Head of caudate nucleus (tissue), 42 donors: ENCODE results near the gene ZDHHC9.
"Not testable (repeated sequence)": the region's sequence is repeated elsewhere in the genome, so short reads cannot be mapped to it uniquely, and the experiment has no call there.

ENCODE experiments used
- DNase-seq, 42 donors: peaks; one replicate each; pipeline versions ENCODE4 v3.0.0 to v3.0.0-alpha.2; 2020 to 2021; ENCODE audit warnings: mixed read lengths in 7 of 42
- intact Hi-C: fragments of 100-400 bp; cut with DNase I; formaldehyde crosslinking; loops from one replicate; pipeline ENCODE4 v1.15.0; 2022

The ZDHHC9 gene

GRCh38 chrX:129843459-129844306 lies at the start of gene ZDHHC9:
TSS of gene ZDHHC9 (minus strand) at chrX:129843886. CDS start at chrX:129841945, 1,941 bp downstream.
- DNase-seq = peak; percentile 83 to 97 (median 92)
- intact Hi-C loops = no loop called here

- intact Hi-C loops = no loop called here
- no peak for DNase-seq
Measured at GRCh38 chrX:129877401-129877800, 33.7 kb upstream of the ZDHHC9 start.

DNA sequence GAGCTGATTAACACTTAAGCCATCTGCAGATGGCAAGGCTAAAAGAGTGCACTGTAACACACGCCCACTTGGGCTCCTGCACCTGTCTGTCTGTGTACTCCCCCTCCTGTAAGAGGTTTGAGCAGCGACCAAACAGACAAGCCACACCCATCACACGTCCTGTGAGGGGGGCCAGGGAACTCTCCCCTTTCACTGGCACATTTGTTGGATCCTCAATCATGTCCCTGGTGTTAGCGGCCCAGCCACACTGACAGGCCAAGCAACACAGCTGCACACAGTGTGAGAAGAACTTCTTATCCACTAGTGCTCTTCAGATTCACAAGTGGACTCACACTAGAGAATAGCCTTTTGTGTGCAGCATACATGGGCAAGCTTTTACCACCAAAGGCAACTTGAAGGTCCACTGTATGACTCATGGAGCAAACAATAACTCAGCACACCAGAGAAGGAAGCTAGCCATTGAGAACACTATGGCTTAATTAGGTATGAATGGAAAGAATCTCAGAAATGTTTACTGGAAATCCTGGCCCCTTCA lies 33.2 kb upstream of the ZDHHC9 start:
- intact Hi-C loops = no loop called here
- peak in 3 of 42 donors; percentile 1 to 16 (median 1) for DNase-seq

GRCh38 chrX:129875669-129876068 lies 32.0 kb upstream of the ZDHHC9 start:
- intact Hi-C loops = no loop called here

DNA sequence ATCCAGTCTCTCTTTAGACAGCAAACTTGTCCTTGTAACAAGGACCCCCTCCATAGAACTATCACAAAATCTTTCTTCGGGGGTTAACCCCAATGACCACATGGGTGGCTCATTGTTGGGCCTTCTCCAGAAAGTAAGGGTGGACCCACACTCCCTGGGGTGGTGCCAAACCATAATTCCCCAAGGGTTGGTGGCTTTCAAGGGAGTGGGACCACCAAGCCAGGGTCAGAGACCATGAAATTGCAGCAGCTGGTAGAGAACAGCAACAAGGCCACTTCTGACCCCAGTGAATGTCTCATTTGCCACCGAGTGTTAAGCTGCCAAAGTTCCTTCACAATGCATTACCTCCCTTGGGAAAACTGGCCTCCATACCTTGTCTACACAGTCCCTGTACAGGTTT lies 28.8 kb upstream of the ZDHHC9 start:
- intact Hi-C loops = no loop called here
- DNase-seq = no peak

More at GRCh38 chrX:129875669-129876068, 32.0 kb upstream of the ZDHHC9 start:
- no peak for DNase-seq

DNA sequence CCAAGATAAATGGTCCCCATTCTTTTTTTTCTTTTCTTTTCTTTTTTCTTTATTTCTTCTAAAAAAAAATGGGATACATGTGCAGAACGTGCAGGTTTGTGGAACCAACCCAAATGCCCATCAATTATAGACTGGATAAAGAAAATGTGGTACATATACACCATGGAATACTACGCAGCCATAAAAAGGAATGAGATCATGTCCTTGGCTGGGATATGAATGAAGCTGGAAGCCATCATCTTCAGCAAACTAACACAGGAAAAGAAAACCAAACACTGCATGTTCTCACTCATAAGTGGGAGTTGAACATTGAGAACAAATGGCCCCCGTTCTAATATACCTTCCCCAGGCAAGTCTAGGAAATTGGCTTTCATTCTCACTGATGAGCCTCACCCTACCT lies 22.6 kb upstream of the ZDHHC9 start:
- intact Hi-C loops, DNase-seq: not testable (repeated sequence)

DNA sequence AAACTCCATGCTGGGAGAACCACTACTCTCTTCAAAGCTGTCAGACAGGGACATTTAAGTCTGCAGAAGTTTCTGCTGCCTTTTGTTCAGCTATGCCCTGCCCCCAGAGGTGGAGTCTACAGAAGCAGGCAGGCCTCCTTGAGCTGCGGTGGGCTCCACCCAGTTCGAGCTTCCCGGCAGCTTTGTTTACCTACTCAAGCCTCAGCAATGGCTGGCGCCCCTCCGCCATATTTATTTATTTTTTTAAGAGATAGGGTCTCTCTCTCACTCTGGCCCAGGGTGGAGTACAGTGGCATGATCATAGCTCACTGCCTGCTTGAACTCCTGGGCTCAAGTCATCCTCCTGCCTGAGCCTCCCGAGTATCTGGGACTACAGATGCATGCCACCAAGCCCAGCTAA lies 15.4 kb upstream of the ZDHHC9 start:
- intact Hi-C loops, DNase-seq: not testable (repeated sequence)

DNA sequence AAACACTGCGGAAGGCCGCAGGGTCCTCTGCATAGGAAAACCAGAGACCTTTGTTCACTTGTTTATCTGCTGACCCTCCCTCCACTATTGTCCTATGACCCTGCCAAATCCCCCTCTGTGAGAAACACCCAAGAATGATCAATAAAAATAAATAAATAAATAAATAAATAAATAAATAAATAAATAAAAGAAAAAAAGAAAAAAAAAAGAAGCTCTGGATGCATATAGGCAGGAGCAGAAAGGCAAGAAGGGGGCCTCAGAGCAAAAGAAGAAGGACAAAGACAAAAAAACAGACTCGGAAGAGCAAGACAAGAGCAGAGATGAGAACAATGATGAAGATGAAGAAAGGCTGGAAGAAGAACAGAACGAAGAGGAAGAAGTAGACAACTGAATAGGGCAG lies 8.1 kb upstream of the ZDHHC9 start:
- DNase-seq, intact Hi-C loops: not testable (repeated sequence)

- intact Hi-C loops = no loop called here
- no peak for DNase-seq
Measured at GRCh38 chrX:129846716-129847115, 3.0 kb upstream of the ZDHHC9 start.

DNA sequence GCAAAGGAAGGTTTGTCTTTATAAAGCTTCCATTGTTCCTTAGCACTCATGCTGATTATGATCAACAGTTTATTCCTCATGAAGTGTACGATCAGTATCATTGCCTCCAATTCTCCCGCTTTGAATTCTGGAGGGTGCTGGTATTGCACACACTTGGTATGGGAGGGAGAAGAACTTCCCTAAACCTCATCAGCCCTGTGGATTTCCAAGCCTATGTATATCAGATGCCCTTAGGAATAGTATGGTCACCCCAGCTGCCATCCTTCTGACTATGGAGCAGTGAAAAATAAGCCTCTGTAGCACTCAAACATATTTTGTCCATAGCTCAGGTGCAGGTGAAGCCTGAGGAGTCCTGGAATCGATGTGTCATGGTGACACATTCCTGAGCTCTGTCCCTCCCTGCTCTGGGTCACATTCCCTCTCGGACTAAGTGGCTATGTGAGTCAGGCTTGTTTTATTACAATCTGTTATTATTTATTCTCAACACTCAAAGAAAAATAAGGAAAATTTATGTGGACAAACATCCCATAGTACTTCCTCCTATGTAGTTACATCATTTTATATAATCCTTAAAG lies 2.0 kb upstream of the ZDHHC9 start:
- intact Hi-C loops = no loop called here

DNA sequence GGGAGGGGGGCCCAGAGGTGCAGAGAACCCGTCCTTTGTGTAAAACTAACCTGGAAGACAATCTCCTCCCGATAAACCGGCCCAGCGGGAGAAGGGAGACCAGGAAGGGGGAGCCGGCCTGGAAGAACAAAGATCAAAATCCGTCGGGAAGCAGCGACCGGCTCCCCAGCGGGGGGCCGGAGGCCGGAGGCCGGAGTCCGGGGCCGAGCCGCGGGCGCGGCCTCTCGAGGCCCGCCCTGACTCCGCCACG lies 552 bp downstream of the ZDHHC9 start:
- intact Hi-C loops = no loop called here
- DNase-seq = no peak

More for the DNA sequence above, 2.0 kb upstream of the ZDHHC9 start:
- DNase-seq = no peak

DNA sequence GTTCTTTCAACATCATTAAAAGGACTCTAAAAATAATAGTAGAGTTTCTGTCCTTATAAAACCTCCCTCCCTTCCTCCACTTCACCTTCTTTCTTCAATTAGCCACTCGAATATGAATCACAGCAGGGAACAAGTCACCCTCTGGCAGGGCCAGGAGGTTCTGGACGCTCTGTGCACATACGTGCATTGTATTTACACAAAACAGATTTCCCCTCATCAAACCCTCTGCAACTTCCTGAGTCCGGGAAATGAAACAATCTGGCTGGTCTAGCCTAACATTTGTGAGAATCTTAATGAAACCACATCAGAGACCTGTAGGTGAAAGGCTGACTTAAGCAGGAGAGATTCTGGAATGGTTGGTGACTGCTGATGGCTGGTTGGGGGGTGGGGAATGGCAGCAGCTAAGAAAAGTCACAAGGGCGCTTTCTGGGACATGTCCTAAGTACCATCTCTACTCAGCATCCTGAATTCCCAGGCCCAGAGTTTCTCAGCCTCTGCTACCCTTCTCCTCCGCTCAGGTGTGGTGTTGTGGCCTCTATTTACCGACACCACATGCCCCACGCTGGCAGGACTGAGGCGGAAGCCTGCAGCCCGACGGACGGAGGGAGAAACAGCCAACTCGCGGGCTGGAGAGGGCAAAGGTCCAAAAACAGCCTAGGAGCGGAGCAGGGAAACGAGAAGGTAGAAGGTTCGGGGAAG lies 1.0 kb downstream of the ZDHHC9 start:
- intact Hi-C loops = no loop called here
- peak in 22 of 42 donors; percentile 6 to 66 (median 30) for DNase-seq

GRCh38 chrX:129840344-129840743 lies 3.3 kb downstream of the ZDHHC9 start:
- peak in 1 of 42 donors; percentile 44 for DNase-seq
- intact Hi-C loops = no loop called here

GRCh38 chrX:129836827-129837226 lies 6.9 kb downstream of the ZDHHC9 start:
- no peak for DNase-seq
- intact Hi-C loops = no loop called here

- peak in 37 of 42 donors; percentile 21 to 83 (median 57) for DNase-seq
- intact Hi-C loops = no loop called here
Measured at GRCh38 chrX:129833153-129833990, 10.3 kb downstream of the ZDHHC9 start.

DNA sequence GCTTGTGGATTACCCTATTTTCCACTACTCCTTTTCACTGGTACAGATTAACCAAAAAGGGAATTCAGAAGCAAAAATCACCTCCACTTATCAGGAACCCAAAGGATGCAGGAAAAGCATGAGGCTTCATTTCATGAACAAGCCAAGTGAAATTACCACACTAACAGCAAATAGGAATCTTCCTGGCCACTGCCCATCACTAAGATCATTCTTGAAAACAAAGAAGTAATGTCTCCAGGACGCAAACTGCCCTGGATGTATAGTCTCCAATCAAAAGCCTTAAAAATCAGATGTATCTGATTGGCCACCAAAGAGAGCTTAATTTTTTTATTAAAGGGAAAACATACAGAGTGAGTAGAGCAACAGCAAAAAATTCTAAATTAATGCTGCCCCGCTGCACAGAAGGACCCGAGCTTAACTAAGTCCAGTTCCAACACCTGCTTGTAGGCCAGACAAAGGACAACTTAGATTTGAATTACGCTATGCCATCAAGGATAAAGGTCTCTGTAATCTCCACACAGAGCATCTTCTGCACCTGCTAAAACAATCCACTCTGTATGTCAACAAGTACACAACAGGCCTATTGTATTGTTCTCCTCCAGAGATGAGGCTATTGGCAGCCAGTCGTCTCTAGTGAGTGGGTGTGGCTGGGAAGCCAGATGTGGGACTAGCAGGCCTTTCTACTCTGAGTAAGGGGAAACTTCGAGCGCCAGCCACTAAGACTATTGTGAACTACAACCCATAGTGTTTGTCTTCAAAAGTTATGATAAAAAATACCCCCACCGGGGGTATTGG lies 12.4 kb downstream of the ZDHHC9 start:
- DNase-seq = peak in 41 of 42 donors; percentile 45 to 92 (median 76)
- intact Hi-C loops = no loop called here

- DNase-seq = no peak
- intact Hi-C loops = no loop called here
Measured at GRCh38 chrX:129830494-129830893, 13.2 kb downstream of the ZDHHC9 start.
